ENCODE results near the gene DAPK2. TPM values are rescaled to one million over a fixed set of nuclear protein-coding genes. Genes with fewer than 3 reads are reported as not detected.

The DAPK2 gene
- total and polyA plus RNA-seq, 2 of the 4 experiments (the other 2 are of a cell fraction) = 0.34 to 0.36 TPM

GRCh38 chr15:63986751-63987341 lies 59.4 kb downstream of the DAPK2 start:
- Histone ChIP-seq H3K9me1 (ENCODE audit: insufficient read depth, low read length) (no peaks in the 10 kb centered on the region; the same call in none of the 2 replicates), H4K5ac (ENCODE audit: low read depth, low read length) (no peak overlapping the region), H2AK9ac (replicated peaks; ENCODE audit: low read depth, low read length, poor library complexity) (no peak overlapping the region), H3K4me1 (ENCODE audit: control insufficient read depth, insufficient read depth, low read length) (peaks cover 6% of the 10 kb centered on the region; the same call in 1 of the 2 replicates), H3K79me1 (ENCODE audit: low read depth in 1 of 2, low read length in 2 of 2) (no peaks in the 10 kb centered on the region), H2BK20ac (ENCODE audit: low read depth, low read length) (no peak overlapping the region), H3K18ac (ENCODE audit: low read depth, low read length) (no peak overlapping the region), H2BK5ac (ENCODE audit: low read depth, low read length, poor library complexity, severe bottlenecking) (no peak overlapping the region), H2BK15ac (ENCODE audit: low read depth, low read length) (no peak overlapping the region), H3K56ac (ENCODE audit: extremely low read depth, insufficient read depth, low read length) (no peak overlapping the region), H2BK120ac (ENCODE audit: low read depth, low read length) (no peak overlapping the region), H3K4me3 (ENCODE audit: insufficient read depth, low read depth, low read length) (no peak overlapping the region), H3K4me2 (ENCODE audit: low read depth, low read length) (no peak overlapping the region), H3K4ac (ENCODE audit: low read depth, low read length) (no peak overlapping the region), H3K9ac (ENCODE audit: low read depth, low read length) (no peak overlapping the region), H3K27me3 (ENCODE audit: control insufficient read depth, insufficient read depth, low read length) (peaks cover 1% of the 10 kb centered on the region; the same call in 1 of the 2 replicates), H4K8ac (ENCODE audit: low read depth in 2 of 2, low read length in 2 of 2) (no peak overlapping the region), H3K23ac (ENCODE audit: low read depth, low read length) (no peak overlapping the region), H3K27ac (ENCODE audit: insufficient read depth, low read length) (no peak overlapping the region), H2AK5ac (ENCODE audit: low read depth, low read length) (no peak overlapping the region), H3K9me3 (ENCODE audit: control insufficient read depth, insufficient read depth, low read length) (no peaks in the 10 kb centered on the region), H3K36me3 (ENCODE audit: control insufficient read depth, insufficient read depth, low read length) (no peaks in the 10 kb centered on the region), H4K20me1 (ENCODE audit: insufficient read depth, low read length) (no peaks in the 10 kb centered on the region; the same call in 1 of the 2 replicates), H3K14ac (replicated peaks; ENCODE audit: low read depth, low read length) (no peak overlapping the region), H4K91ac (ENCODE audit: insufficient read depth, low read depth, low read length) (no peak overlapping the region), H2AFZ (replicated peaks; ENCODE audit: low read length, poor library complexity) (no peak overlapping the region)
- peak; percentile 26 for ATAC-seq (ENCODE audit: low read depth)
- no peak for TF ChIP-seq USF2 (IDR thresholded peaks at IDR 0.05; ENCODE audit: low read depth, low read length)
- no peak for TF ChIP-seq CEBPB (IDR thresholded peaks at IDR 0.05; ENCODE audit: low read depth, low read length)
- no peak for TF ChIP-seq POLR2A (IDR thresholded peaks at IDR 0.05; ENCODE audit: low read depth, low read length)
- no peak for TF ChIP-seq SMC3 (IDR thresholded peaks at IDR 0.05; ENCODE audit: low read depth, low read length)
- TF ChIP-seq MAZ (IDR thresholded peaks at IDR 0.05; ENCODE audit: borderline replicate concordance, low read depth, low read length) = no peak
- TF ChIP-seq MXI1 (IDR thresholded peaks at IDR 0.05; ENCODE audit: borderline replicate concordance, low read depth, low read length) = no peak
- no peak for TF ChIP-seq CTCF (conservative IDR thresholded peaks at IDR 0.05; ENCODE audit: low read depth, low read length)
- no peak for TF ChIP-seq RAD21 (IDR thresholded peaks at IDR 0.05; ENCODE audit: low read length)
- TF ChIP-seq FOS (IDR thresholded peaks at IDR 0.05; ENCODE audit: low read depth, low read length) = no peak
- TF ChIP-seq MAFK (IDR thresholded peaks at IDR 0.05; ENCODE audit: low read depth, low read length) = no peak
- TF ChIP-seq BHLHE40 (IDR thresholded peaks at IDR 0.05; ENCODE audit: low read depth, low read length) = no peak
- no peak for TF ChIP-seq CHD1 (IDR thresholded peaks at IDR 0.05; ENCODE audit: low read depth, low read length)
- TF ChIP-seq ELK1 (IDR thresholded peaks at IDR 0.05; ENCODE audit: borderline replicate concordance, low read depth, low read length) = no peak
- no peak for TF ChIP-seq RCOR1 (IDR thresholded peaks at IDR 0.05; ENCODE audit: insufficient replicate concordance, low read length)
- TF ChIP-seq NFE2L2 (IDR thresholded peaks at IDR 0.05; ENCODE audit: low read depth, low read length) = no peak
- dilution Hi-C loops (cut with HindIII; ENCODE audit: low sequenced_read_pairs, unreplicated experiment) (no loop called here), intact Hi-C loops (cut with micrococcal nuclease) (no loop called here), in situ Hi-C loops (cut with MboI; ENCODE audit: low sequenced_read_pairs) (no loop called here)
- no CpG with 5 or more reads among the region's 3 CpGs for WGBS, 2 experiments (ENCODE audit: extremely low coverage in 2 of 2, insufficient read length in 1 of 2)
- CTCF ChIA-PET = interaction anchor here (1.4 kb wide), 1 partner anchor 41 kb away, joined by 3 read pairs; no protein-coding TSS in a partner anchor
- POLR2A ChIA-PET (ENCODE audit: unreplicated experiment) = no interaction called here
- BruUV-seq (replicated peaks) = no TSS peak
- no peak for DNase-seq
